HCT116 (cell line): Measurements from ENCODE around the gene PMEPA1. TPM values are rescaled to one million over a fixed set of nuclear protein-coding genes. Genes with fewer than 3 reads are reported as not detected.

Source experiments
- ATAC-seq: fragments of 200-7000 bp; cut with Tn5 transposase; 2 replicates; pipeline ENCODE4 v1.9.1; 2020; ENCODE audit warnings: mild to moderate bottlenecking, moderate library complexity
- BruUV-seq: library from RNA; stranded (reverse); fragments of 400-500 nt; replicated peaks from 2 replicates; lab custom pipeline; 2021; lab: Mats Ljungman, UMichigan
- CTCF ChIA-PET: fragments of 300-600 bp; sonication (Branson Sonifier 250); formaldehyde crosslinking; loops from one replicate; lab custom pipeline; 2021; ENCODE audit warnings: antibody characterized with exemption; lab: Charles Lee
- POLR2A ChIA-PET: fragments of 300-600, 350-600 bp; sonication (Branson Sonifier 250); formaldehyde crosslinking; loops from one replicate; lab custom pipeline; 2021; ENCODE audit warnings: antibody characterized with exemption; lab: Charles Lee
- RAD21 ChIA-PET, 2 experiments: fragments of 300-600 bp; sonication (Branson Sonifier 250); formaldehyde crosslinking; loops; one replicate each; lab custom pipeline; 2023; ENCODE audit warnings: low total read pairs in 2 of 2; ENCODE audit not compliant: uncharacterized antibody in 2 of 2, unreplicated experiment in 2 of 2, low non-redundant PET in 1 of 2; lab: Charles Lee
- DNase-seq: peaks from one replicate; pipeline ENCODE4 v3.0.0-alpha.2; 2010; ENCODE audit warnings: low read depth, low spot score
- H2AFZ ChIP-seq: fragments of 200-600 bp; shearing (Covaris generic), sonication (generic); 2 replicates; pipeline ENCODE4 v1.6.1; 2017; ENCODE audit warnings: low read depth, mixed run types, mixed read lengths, antibody characterized with exemption, low read length; ENCODE audit not compliant: poor library complexity, severe bottlenecking
- H3K27ac ChIP-seq: 2 replicates; pipeline ENCODE4 v1.5.1; 2012; ENCODE audit warnings: low read depth, low read length
- H3K27me3 ChIP-seq: fragments of 200-600 bp; sonication (generic); 2 replicates; pipeline ENCODE4 v1.6.1; 2016; ENCODE audit warnings: mixed run types, low read length, mixed read lengths; ENCODE audit not compliant: insufficient read depth
- H3K36me3 ChIP-seq, 2 experiments: fragments of 200-500 bp in 1 of 2; fragments of 200-600 bp in 1 of 2; sonication (Bioruptor generic) in 1 of 2; sonication (generic) in 1 of 2; 2 replicates each; pipeline versions ENCODE4 v1.5.1 to v1.6.1; 2014 to 2016; ENCODE audit warnings: low read length in 2 of 2, inconsistent platforms in 1 of 2, mixed read lengths in 1 of 2, mixed run types in 1 of 2; ENCODE audit not compliant: insufficient read depth in 2 of 2, control insufficient read depth in 1 of 2
- H3K4me1 ChIP-seq, 2 experiments: fragments of 200-600 bp in 1 of 2; sonication (generic) in 1 of 2; 2 replicates each; pipeline versions ENCODE4 v1.5.1 to v1.6.1; 2012 to 2017; ENCODE audit warnings: low read length in 2 of 2, inconsistent platforms in 1 of 2, mild to moderate bottlenecking in 1 of 2, mixed read lengths in 1 of 2, mixed run types in 1 of 2, moderate library complexity in 1 of 2; ENCODE audit not compliant: insufficient read depth in 2 of 2, control insufficient read depth in 1 of 2
- H3K4me2 ChIP-seq: fragments of 200-600 bp; sonication (generic); 2 replicates; pipeline ENCODE4 v1.6.1; 2017; ENCODE audit warnings: mixed run types, low read length, mixed read lengths
- H3K4me3 ChIP-seq, 2 experiments: fragments of 200-600 bp in 1 of 2; sonication (generic) in 1 of 2; replicated peaks in 1 of 2; 2 replicates each; pipeline ENCODE4 v1.5.1; 2011 to 2016; ENCODE audit warnings: low read length in 2 of 2, control low read depth in 1 of 2, low read depth in 1 of 2, mild to moderate bottlenecking in 1 of 2, mixed read lengths in 1 of 2, mixed run types in 1 of 2
- H3K79me2 ChIP-seq: fragments of 200-600 bp; sonication (generic); 2 replicates; pipeline ENCODE4 v1.6.1; 2017; ENCODE audit warnings: mild to moderate bottlenecking, mixed run types, low read length, moderate library complexity, mixed read lengths; ENCODE audit not compliant: insufficient read depth
- H3K9ac ChIP-seq: fragments of 200-600 bp; sonication (generic); 2 replicates; pipeline ENCODE4 v1.6.1; 2016; ENCODE audit warnings: low read length, mixed read lengths
- H3K9me2 ChIP-seq: fragments of 200-600 bp; sonication (generic), shearing (Covaris generic); 2 replicates; pipeline ENCODE4 v1.6.1; 2017; ENCODE audit warnings: mixed run types, mild to moderate bottlenecking, moderate library complexity; ENCODE audit not compliant: insufficient read depth
- H3K9me3 ChIP-seq, 2 experiments: fragments of 200-500 bp in 1 of 2; fragments of 200-600 bp in 1 of 2; sonication (Bioruptor generic) in 1 of 2; sonication (generic) in 1 of 2; 2 replicates each; pipeline ENCODE4 v1.6.1; 2014 to 2017; ENCODE audit warnings: low read length in 2 of 2, mixed read lengths in 2 of 2, inconsistent platforms in 1 of 2, low read depth in 1 of 2, mild to moderate bottlenecking in 1 of 2, mixed run types in 1 of 2, moderate library complexity in 1 of 2; ENCODE audit not compliant: control insufficient read depth in 1 of 2, insufficient read depth in 1 of 2
- H4K20me1 ChIP-seq: fragments of 200-600 bp; sonication (generic), shearing (Covaris generic); 2 replicates; pipeline ENCODE4 v1.6.1; 2017; ENCODE audit warnings: mixed run types, mild to moderate bottlenecking, moderate library complexity; ENCODE audit not compliant: insufficient read depth
- ELF1 ChIP-seq: IDR thresholded peaks from 2 replicates; pipeline ENCODE4 v1.6.1; 2012; ENCODE audit warnings: low read depth, borderline replicate concordance
- EZH2 ChIP-seq: fragments of 200-600 bp; sonication (generic); IDR thresholded peaks from 2 replicates; pipeline ENCODE4 v1.6.1; 2017; ENCODE audit warnings: antibody characterized with exemption, mixed run types
- EZH2phosphoT487 ChIP-seq: fragments of 200-600 bp; IDR thresholded peaks from 2 replicates; pipeline ENCODE4 v1.6.1; 2018; ENCODE audit warnings: antibody characterized with exemption, borderline replicate concordance
- JUND ChIP-seq: IDR thresholded peaks from 2 replicates; pipeline ENCODE4 v1.6.1; 2012
- RAD21 ChIP-seq: IDR thresholded peaks from 2 replicates; pipeline ENCODE4 v1.6.1; 2012; ENCODE audit warnings: low read depth, mild to moderate bottlenecking
- SP1 ChIP-seq: IDR thresholded peaks from 2 replicates; pipeline ENCODE4 v1.6.1; 2012; ENCODE audit warnings: low read depth
- SRF ChIP-seq: IDR thresholded peaks from 2 replicates; pipeline ENCODE4 v1.6.1; 2012; ENCODE audit warnings: low read depth
- TCF7L2 ChIP-seq: IDR thresholded peaks from 2 replicates; pipeline ENCODE4 v1.7.0; 2011; ENCODE audit warnings: borderline replicate concordance, inconsistent platforms; ENCODE audit not compliant: insufficient read depth, insufficient read length; ENCODE audit errors: extremely low read depth
- ZFX ChIP-seq: fragments of 450-650 bp; IDR thresholded peaks from 2 replicates; pipeline ENCODE4 v1.6.1; 2017
- intact Hi-C: fragments of 100-400 bp; cut with micrococcal nuclease; formaldehyde crosslinking; loops from 2 replicates; pipeline ENCODE4 v1.10.0; 2022
- total RNA-seq: library from RNA; stranded (reverse); gene quantifications from one replicate; pipeline ENCODE4 v1.2.1, GENCODE V29; 2021; ENCODE audit not compliant: unreplicated experiment
- TF ChIP-seq, protein P1 (sequence below): IDR thresholded peaks from 2 replicates; pipeline ENCODE4 v1.6.1; 2012
- TF ChIP-seq, protein P2 (sequence below): IDR thresholded peaks from 2 replicates; pipeline ENCODE4 v1.6.1; 2012; ENCODE audit warnings: low read depth
- TF ChIP-seq, protein P3 (sequence below), 3 experiments: fragments of 200-600 bp in 1 of 3; sonication (generic) in 1 of 3; IDR thresholded peaks in 2 of 3; conservative IDR thresholded peaks in 1 of 3; 2 replicates each; pipeline ENCODE4 v1.5.1; 2012 to 2017; ENCODE audit warnings: low read depth in 2 of 3, low read length in 2 of 3, antibody characterized with exemption in 1 of 3, borderline replicate concordance in 1 of 3, control low read depth in 1 of 3, mild to moderate bottlenecking in 1 of 3, mixed read lengths in 1 of 3, mixed run types in 1 of 3, moderate library complexity in 1 of 3; ENCODE audit not compliant: insufficient read depth in 1 of 3

Gene PMEPA1
- total RNA-seq, 1 experiment from 2014 or later, result 0.64 TPM

DNA sequence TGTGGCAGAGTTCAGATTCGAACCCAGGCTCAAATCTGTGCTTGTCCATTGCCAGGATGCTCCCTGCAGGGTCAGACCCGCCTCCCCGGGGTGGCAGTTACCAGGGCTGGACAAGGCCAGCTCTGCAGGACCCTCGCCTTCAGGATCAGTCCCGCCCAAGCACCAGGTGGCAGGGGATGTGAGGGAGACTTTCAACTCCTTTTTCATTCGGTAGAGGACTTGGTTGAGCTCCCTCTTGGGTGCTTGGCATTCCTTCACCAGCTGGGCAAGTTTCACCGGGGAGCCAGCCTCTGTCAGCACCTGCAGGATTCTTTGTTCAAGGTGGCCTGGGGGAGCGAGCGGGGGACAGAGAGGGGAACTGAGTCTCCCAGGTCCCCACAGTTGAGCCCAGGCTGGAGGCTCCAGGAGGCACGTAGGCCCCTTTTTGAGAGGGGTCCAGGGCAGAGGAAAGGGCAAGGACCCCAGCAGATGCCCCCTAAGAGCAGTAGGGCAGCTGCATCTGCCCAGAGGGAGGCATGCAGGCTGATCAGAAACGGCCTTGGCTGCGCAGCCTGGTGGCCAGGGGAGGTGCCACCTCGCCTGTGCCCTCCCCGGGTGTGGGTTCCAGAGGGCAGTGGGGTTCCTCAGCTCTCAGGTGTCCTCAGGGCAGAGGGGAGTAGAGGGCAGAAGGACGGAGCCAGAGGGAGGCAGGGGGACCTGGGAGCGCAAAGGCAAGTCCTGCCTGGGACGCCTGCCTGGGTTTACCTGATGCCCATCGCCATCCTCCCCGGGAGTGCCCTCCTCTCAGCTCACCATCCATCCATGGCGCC, 93.5 kb downstream of the PMEPA1 start:
- POLR2A ChIA-PET, result no interaction called here
- Histone ChIP-seq H3K4me1 (peaks cover 6 to 15% of the 10 kb centered on the region in 2 experiments), H4K20me1 (no peaks in the 10 kb centered on the region), H3K4me2 (no peak overlapping the region), H3K4me3 (no peak overlapping the region), H3K27me3 (peaks cover 22% of the 10 kb centered on the region; the same call in 1 of the 2 replicates), H3K9ac (no peak overlapping the region), H2AFZ (no peak overlapping the region), H3K9me2 (no peaks in the 10 kb centered on the region), H3K27ac (no peak overlapping the region), H3K79me2 (no peaks in the 10 kb centered on the region), H3K9me3 (no peaks in the 10 kb centered on the region), H3K36me3 (no peaks in the 10 kb centered on the region)
- ATAC-seq (no peak), DNase-seq (no peak)
- TF ChIP-seq, protein P1, sequence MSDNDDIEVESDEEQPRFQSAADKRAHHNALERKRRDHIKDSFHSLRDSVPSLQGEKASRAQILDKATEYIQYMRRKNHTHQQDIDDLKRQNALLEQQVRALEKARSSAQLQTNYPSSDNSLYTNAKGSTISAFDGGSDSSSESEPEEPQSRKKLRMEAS, result no peak
- TF ChIP-seq SRF (no peak), JUND (no peak), TCF7L2 (no peak), ZFX (no peak), ELF1 (no peak), EZH2phosphoT487 (no peak), EZH2 (no peak), RAD21 (no peak), SP1 (no peak)
- TF ChIP-seq, protein P2, sequence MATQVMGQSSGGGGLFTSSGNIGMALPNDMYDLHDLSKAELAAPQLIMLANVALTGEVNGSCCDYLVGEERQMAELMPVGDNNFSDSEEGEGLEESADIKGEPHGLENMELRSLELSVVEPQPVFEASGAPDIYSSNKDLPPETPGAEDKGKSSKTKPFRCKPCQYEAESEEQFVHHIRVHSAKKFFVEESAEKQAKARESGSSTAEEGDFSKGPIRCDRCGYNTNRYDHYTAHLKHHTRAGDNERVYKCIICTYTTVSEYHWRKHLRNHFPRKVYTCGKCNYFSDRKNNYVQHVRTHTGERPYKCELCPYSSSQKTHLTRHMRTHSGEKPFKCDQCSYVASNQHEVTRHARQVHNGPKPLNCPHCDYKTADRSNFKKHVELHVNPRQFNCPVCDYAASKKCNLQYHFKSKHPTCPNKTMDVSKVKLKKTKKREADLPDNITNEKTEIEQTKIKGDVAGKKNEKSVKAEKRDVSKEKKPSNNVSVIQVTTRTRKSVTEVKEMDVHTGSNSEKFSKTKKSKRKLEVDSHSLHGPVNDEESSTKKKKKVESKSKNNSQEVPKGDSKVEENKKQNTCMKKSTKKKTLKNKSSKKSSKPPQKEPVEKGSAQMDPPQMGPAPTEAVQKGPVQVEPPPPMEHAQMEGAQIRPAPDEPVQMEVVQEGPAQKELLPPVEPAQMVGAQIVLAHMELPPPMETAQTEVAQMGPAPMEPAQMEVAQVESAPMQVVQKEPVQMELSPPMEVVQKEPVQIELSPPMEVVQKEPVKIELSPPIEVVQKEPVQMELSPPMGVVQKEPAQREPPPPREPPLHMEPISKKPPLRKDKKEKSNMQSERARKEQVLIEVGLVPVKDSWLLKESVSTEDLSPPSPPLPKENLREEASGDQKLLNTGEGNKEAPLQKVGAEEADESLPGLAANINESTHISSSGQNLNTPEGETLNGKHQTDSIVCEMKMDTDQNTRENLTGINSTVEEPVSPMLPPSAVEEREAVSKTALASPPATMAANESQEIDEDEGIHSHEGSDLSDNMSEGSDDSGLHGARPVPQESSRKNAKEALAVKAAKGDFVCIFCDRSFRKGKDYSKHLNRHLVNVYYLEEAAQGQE, result no peak
- TF ChIP-seq, protein P3, sequence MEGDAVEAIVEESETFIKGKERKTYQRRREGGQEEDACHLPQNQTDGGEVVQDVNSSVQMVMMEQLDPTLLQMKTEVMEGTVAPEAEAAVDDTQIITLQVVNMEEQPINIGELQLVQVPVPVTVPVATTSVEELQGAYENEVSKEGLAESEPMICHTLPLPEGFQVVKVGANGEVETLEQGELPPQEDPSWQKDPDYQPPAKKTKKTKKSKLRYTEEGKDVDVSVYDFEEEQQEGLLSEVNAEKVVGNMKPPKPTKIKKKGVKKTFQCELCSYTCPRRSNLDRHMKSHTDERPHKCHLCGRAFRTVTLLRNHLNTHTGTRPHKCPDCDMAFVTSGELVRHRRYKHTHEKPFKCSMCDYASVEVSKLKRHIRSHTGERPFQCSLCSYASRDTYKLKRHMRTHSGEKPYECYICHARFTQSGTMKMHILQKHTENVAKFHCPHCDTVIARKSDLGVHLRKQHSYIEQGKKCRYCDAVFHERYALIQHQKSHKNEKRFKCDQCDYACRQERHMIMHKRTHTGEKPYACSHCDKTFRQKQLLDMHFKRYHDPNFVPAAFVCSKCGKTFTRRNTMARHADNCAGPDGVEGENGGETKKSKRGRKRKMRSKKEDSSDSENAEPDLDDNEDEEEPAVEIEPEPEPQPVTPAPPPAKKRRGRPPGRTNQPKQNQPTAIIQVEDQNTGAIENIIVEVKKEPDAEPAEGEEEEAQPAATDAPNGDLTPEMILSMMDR (IDR thresholded peaks at IDR 0.05 in 2 of 3, conservative IDR thresholded peaks at IDR 0.05 in 1 of 3; ENCODE audit: borderline replicate concordance in 1 of 3, insufficient read depth in 1 of 3, low read depth in 2 of 3, low read length in 2 of 3), result no peak
- intact Hi-C loops, result no loop called here
- RAD21 ChIA-PET, result no interaction called here
- CTCF ChIA-PET, result no interaction called here
- BruUV-seq, result no TSS peak
